HCT116 (cell line): ENCODE results near the gene SUSD2.

Source experiments
- CBX3 ChIP-seq: IDR thresholded peaks from 2 replicates; pipeline ENCODE4 v1.6.1; 2012; ENCODE audit warnings: low read depth
- FOSL1 ChIP-seq: IDR thresholded peaks from 2 replicates; pipeline ENCODE4 v1.6.1; 2012; ENCODE audit warnings: low read depth
- POLR2A ChIP-seq: IDR thresholded peaks from 2 replicates; pipeline ENCODE4 v1.7.0; 2011; ENCODE audit warnings: borderline replicate concordance; ENCODE audit not compliant: insufficient read depth, insufficient read length; ENCODE audit errors: extremely low read depth
- SRF ChIP-seq: IDR thresholded peaks from 2 replicates; pipeline ENCODE4 v1.6.1; 2012; ENCODE audit warnings: low read depth

- TF ChIP-seq POLR2A (no peak), FOSL1 (no peak), SRF (no peak), CBX3 (no peak)
These were observed 8.9 kb downstream of the SUSD2 start for GRCh38 chr22:24190159-24190540.
